ENCODE data around the gene MOB1A.

The MOB1A gene

GRCh38 chr2:74204436-74204835 is 25.8 kb upstream of the MOB1A start:
- TF ChIP-seq EZH2 (IDR thresholded peaks at IDR 0.05) (no peak), FOXP2 (optimal IDR thresholded peaks at IDR 0.05; ENCODE audit: control extremely low read depth, extremely low read length, insufficient read depth) (no peak), POLR2AphosphoS5 (IDR thresholded peaks at IDR 0.05; ENCODE audit: borderline replicate concordance, low read depth, low read length) (no peak)
- peak overlapping the region; percentile 53; the same call in 1 of the 2 replicates for H3K27ac ChIP-seq
- peaks cover 95% of the 10 kb centered on the region for H3K36me3 ChIP-seq (ENCODE audit: insufficient read depth, low read length)
- no peak for DNase-seq (ENCODE audit: low read depth, low spot score)
- H3K9ac ChIP-seq (ENCODE audit: insufficient read length) = no peak overlapping the region
- no peak overlapping the region for H3K4me3 ChIP-seq
- no peaks in the 10 kb centered on the region for H3K9me3 ChIP-seq (ENCODE audit: low read depth, low read length)

GRCh38 chr2:74201596-74201995 is 22.9 kb upstream of the MOB1A start:
- TF ChIP-seq EZH2 (IDR thresholded peaks at IDR 0.05) (no peak), POLR2AphosphoS5 (IDR thresholded peaks at IDR 0.05; ENCODE audit: borderline replicate concordance, low read depth, low read length) (no peak), FOXP2 (optimal IDR thresholded peaks at IDR 0.05; ENCODE audit: control extremely low read depth, extremely low read length, insufficient read depth) (no peak)
- Histone ChIP-seq H3K4me3 (peak overlapping the region; percentile 99), H3K9ac (ENCODE audit: insufficient read length) (no peak overlapping the region)

GRCh38 chr2:74201196-74201595 is 22.5 kb upstream of the MOB1A start:
- TF ChIP-seq FOXP2 (optimal IDR thresholded peaks at IDR 0.05; ENCODE audit: control extremely low read depth, extremely low read length, insufficient read depth) = no peak
- TF ChIP-seq EZH2 (IDR thresholded peaks at IDR 0.05) = no peak
- TF ChIP-seq POLR2AphosphoS5 (IDR thresholded peaks at IDR 0.05; ENCODE audit: borderline replicate concordance, low read depth, low read length) = no peak
- Histone ChIP-seq H3K9ac (ENCODE audit: insufficient read length) (no peak overlapping the region), H3K4me3 (peak overlapping the region; percentile 99), H3K9me3 (ENCODE audit: low read depth, low read length) (no peaks in the 10 kb centered on the region), H3K36me3 (ENCODE audit: insufficient read depth, low read length) (peaks cover 63% of the 10 kb centered on the region), H3K27ac (no peak overlapping the region)
- no peak for DNase-seq (ENCODE audit: low read depth, low spot score)

More at GRCh38 chr2:74201596-74201995, 22.9 kb upstream of the MOB1A start:
- Histone ChIP-seq H3K9me3 (ENCODE audit: low read depth, low read length) (no peaks in the 10 kb centered on the region), H3K36me3 (ENCODE audit: insufficient read depth, low read length) (peaks cover 67% of the 10 kb centered on the region), H3K27ac (no peak overlapping the region; the same call in 1 of the 2 replicates)
- DNase-seq (ENCODE audit: low read depth, low spot score) = no peak

- Histone ChIP-seq H3K27ac (peak overlapping the region; percentile 98; the same call in 1 of the 2 replicates), H3K36me3 (ENCODE audit: insufficient read depth, low read length) (peaks cover 50% of the 10 kb centered on the region), H3K4me3 (peak overlapping the region; percentile 99), H3K9me3 (ENCODE audit: low read depth, low read length) (no peaks in the 10 kb centered on the region), H3K9ac (ENCODE audit: insufficient read length) (peak overlapping the region; percentile 100)
- DNase-seq (ENCODE audit: low read depth, low spot score) = no peak
- TF ChIP-seq POLR2AphosphoS5 (IDR thresholded peaks at IDR 0.05; ENCODE audit: borderline replicate concordance, low read depth, low read length) = no peak
- no peak for TF ChIP-seq EZH2 (IDR thresholded peaks at IDR 0.05)
- TF ChIP-seq FOXP2 (optimal IDR thresholded peaks at IDR 0.05; ENCODE audit: control extremely low read depth, extremely low read length, insufficient read depth) = no peak
Measured at GRCh38 chr2:74199871-74200305, 21.2 kb upstream of the MOB1A start.

- TF ChIP-seq POLR2AphosphoS5 (IDR thresholded peaks at IDR 0.05; ENCODE audit: borderline replicate concordance, low read depth, low read length) (no peak; the same call in 1 of the 2 replicates), FOXP2 (optimal IDR thresholded peaks at IDR 0.05; ENCODE audit: control extremely low read depth, extremely low read length, insufficient read depth) (no peak), EZH2 (IDR thresholded peaks at IDR 0.05) (no peak)
- peak overlapping the region; percentile 100 for H3K9ac ChIP-seq (ENCODE audit: insufficient read length)
- no peak for DNase-seq (ENCODE audit: low read depth, low spot score)
- H3K36me3 ChIP-seq (ENCODE audit: insufficient read depth, low read length) = peaks cover 44% of the 10 kb centered on the region
- H3K27ac ChIP-seq = peak overlapping the region; percentile 98
- no peaks in the 10 kb centered on the region for H3K9me3 ChIP-seq (ENCODE audit: low read depth, low read length)
- peak overlapping the region; percentile 99 for H3K4me3 ChIP-seq
Measured at GRCh38 chr2:74199275-74199701, 20.6 kb upstream of the MOB1A start.

- H3K36me3 ChIP-seq (ENCODE audit: insufficient read depth, low read length) = peaks cover 38% of the 10 kb centered on the region
- peak; percentile 84 for DNase-seq (ENCODE audit: low read depth, low spot score)
- peak within 1 kb of the TSS; percentile 98 for H3K27ac ChIP-seq
- peak within 1 kb of the TSS; percentile 100 for H3K9ac ChIP-seq (ENCODE audit: insufficient read length)
- peak within 1 kb of the TSS; percentile 99 for H3K4me3 ChIP-seq
- H3K9me3 ChIP-seq (ENCODE audit: low read depth, low read length) = no peaks in the 10 kb centered on the region
- TF ChIP-seq POLR2AphosphoS5 (IDR thresholded peaks at IDR 0.05; ENCODE audit: borderline replicate concordance, low read depth, low read length) (peak; percentile 98), EZH2 (IDR thresholded peaks at IDR 0.05) (no peak)
Measured at GRCh38 chr2:74198461-74199274, 20.0 kb upstream of the MOB1A start, which contains the start of gene MTHFD2. Gene MTHFD2, plus strand, starts transcription at chr2:74198615. Its CDS starts 27 bp downstream, at chr2:74198642.

- H3K9ac ChIP-seq (ENCODE audit: insufficient read length) = no peak overlapping the region
- peaks cover 32% of the 10 kb centered on the region for H3K36me3 ChIP-seq (ENCODE audit: insufficient read depth, low read length)
- no peaks in the 10 kb centered on the region for H3K9me3 ChIP-seq (ENCODE audit: low read depth, low read length)
- H3K27ac ChIP-seq = peak overlapping the region; percentile 69; the same call in 1 of the 2 replicates
- no peak for DNase-seq (ENCODE audit: low read depth, low spot score)
- no peak for TF ChIP-seq FOXP2 (optimal IDR thresholded peaks at IDR 0.05; ENCODE audit: control extremely low read depth, extremely low read length, insufficient read depth)
- TF ChIP-seq EZH2 (IDR thresholded peaks at IDR 0.05) = no peak
- no peak for TF ChIP-seq POLR2AphosphoS5 (IDR thresholded peaks at IDR 0.05; ENCODE audit: borderline replicate concordance, low read depth, low read length)
- peak overlapping the region; percentile 99 for H3K4me3 ChIP-seq
Measured at GRCh38 chr2:74198023-74198460, 19.4 kb upstream of the MOB1A start.

- DNase-seq (ENCODE audit: low read depth, low spot score) = no peak
- no peaks in the 10 kb centered on the region for H3K9me3 ChIP-seq (ENCODE audit: low read depth, low read length)
- no peak overlapping the region for H3K4me3 ChIP-seq
- no peak overlapping the region for H3K9ac ChIP-seq (ENCODE audit: insufficient read length)
- H3K27ac ChIP-seq = no peak overlapping the region
- peaks cover 22% of the 10 kb centered on the region for H3K36me3 ChIP-seq (ENCODE audit: insufficient read depth, low read length)
- TF ChIP-seq POLR2AphosphoS5 (IDR thresholded peaks at IDR 0.05; ENCODE audit: borderline replicate concordance, low read depth, low read length) (no peak), EZH2 (IDR thresholded peaks at IDR 0.05) (no peak), FOXP2 (optimal IDR thresholded peaks at IDR 0.05; ENCODE audit: control extremely low read depth, extremely low read length, insufficient read depth) (no peak)
Measured at GRCh38 chr2:74197049-74197448, 18.4 kb upstream of the MOB1A start.
